ENCODE results near the gene RNF26.

Gene RNF26

DNA sequence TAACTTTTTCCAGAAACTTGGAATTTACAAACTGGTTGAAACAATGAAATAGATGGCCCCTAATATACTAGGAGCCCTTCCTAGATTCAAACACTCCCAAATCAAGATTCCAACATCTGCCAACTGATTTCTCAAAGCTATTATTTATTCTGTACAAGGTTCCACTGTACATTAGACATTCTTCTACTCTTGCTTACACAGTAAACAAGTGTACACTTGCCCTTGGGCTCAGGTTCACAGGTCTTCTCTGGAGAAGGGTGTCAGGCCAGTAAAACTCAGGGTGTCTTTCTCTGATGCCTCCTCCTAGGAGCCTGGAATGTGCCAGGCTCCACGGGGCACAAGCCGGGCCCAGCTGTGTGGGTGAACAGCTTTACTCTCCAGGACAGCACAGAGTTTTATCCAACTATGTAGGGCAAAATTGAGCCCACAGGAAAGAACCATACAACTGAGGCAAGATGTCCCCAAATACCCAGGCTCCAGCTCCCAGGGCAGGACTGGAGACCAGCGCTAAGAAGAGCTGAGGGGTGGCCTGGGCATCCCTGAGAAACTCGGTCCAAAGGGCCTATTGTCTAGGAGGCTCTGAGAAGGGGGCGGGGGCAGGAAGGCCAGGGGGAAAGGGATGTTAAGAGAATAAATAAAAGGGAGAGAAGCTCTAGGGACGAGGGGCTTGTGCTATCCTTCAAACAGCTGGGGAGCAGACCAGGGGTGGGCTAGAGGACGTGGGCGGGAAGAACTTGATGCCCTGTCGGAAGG is 20.9 kb downstream of the RNF26 start:
- no peak for DNase-seq (ENCODE audit: low read depth)

DNA sequence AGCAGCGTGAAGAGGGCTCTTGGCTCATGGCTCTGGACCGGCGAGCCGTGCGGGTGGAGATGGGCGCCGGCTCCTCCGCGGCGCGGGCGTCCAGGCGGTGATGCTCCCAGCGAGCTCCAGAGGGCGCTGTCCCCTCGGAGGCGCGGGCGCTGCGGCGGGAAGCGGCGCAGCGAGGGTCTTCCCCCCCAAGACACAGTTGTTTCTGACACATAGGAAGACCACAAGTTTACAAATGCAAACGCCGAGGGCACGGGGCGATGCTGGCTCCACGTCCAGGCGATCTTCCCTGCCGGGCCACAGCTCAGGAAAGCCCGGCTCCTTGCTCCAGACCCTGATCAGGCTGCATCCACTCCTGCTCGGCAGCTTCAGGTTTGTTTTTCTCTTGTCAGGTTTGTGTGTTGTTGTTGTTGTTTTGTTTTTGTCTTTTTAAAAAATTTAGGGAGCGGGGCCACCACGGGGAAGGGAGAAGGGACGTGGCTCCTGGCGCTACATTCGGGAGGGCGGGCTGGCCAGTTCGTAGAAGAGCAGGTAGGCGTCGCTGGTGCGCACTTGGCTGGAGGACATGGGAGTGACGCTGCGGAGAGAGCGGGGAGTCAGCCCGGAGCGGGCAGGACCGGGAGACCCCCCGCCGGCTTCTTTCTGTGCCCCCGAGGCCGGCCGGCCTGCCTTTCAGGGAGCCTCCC is 22.2 kb downstream of the RNF26 start:
- peak; percentile 76 for DNase-seq (ENCODE audit: low read depth)

DNA sequence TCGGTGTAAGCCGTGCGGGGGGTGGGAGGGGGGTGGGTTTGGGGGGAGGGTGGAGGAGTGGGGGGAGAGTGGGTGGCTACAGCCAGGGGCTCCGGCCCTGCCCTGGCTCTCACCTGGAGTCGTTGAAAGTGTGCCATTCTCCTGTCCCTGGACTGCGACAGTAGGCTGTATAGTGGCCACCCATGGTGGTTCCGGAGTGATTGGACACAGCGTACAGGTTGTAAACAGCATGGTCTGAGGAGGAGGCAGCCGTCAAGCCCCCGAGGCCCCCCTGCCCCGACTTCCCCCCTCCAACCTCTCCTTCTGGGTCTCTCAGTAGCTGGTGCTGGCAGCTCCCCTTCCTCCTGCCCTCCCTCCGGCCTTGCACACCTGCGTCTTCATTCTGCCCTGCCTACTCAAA is 22.7 kb downstream of the RNF26 start:
- DNase-seq (ENCODE audit: low read depth) = no peak

DNA sequence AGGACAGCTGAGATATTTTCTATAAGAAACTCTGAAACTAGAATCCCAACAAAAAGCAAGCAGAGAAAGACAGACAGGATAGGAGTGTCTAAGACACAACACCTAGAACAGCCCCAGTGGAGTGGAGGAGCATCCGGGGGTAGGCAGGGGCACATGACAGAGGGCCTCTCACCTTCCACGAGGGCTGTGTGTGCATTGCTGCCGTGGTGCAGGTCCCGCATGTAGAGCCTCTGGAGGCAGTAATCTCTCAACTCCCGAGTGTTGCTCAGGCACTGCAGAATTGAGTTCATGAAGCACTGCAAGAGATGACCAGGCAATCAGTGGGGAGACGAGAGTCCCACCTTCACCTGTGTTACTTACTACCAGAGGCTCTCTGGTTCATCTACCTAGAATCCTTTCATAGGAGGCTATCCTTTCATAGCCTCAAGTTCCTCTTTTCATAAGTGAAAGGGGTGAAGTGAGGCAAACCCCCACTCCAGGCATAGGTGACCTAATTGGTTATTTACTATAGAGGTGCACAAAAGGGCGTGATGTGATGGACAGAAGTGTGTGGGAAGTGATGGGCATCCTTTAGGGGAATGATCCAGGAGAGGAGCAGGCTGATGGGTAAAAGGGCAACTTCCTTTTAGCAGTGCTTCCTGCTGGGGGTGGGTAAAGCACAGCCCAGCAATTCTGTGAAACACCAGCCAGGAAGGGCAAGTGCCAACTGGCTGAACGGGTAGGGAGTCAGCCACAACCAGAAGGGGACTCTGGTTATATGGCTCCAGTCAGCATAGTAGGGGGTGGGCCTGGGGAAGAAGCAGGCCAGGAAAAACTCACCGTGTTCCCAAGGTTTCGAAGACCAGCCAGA is 25.3 kb downstream of the RNF26 start:
- no peak for DNase-seq (ENCODE audit: low read depth)

DNA sequence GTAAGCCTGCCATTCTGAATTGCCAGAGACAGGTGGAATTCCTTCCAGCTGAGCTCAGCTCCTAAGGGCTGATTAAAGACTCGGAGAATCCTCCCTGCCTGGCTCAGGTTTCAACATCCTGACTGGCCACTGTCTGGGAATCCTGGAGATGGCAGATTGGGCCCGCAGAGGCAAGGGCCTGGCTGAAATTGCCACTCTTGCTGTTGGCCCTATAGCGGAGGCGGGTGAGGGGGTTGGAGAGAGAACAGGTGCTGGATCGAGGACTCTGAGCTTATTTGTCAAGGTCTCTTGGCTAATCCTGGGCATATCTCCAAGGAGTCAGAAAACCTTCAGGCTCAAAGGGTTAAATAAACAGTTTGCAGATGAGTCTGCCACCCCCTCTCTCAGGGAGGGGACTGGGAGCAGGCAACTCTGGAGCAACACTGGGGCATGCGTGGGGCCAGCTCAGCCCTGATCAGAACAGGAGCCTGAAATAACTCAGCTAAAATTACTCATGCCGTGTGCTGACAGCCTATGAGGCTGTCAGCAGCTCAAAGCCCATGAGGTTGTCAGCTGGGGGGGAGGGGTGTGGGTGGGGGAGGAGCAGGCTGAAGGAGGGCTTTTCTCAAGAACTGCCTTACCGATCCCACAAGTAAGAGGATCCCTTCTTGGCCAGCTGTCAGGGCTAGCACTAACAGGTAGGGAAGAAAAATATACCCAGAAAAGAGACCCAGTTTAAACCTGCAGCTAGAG is 26.9 kb downstream of the RNF26 start:
- peak; percentile 86 for DNase-seq (ENCODE audit: low read depth)

DNA sequence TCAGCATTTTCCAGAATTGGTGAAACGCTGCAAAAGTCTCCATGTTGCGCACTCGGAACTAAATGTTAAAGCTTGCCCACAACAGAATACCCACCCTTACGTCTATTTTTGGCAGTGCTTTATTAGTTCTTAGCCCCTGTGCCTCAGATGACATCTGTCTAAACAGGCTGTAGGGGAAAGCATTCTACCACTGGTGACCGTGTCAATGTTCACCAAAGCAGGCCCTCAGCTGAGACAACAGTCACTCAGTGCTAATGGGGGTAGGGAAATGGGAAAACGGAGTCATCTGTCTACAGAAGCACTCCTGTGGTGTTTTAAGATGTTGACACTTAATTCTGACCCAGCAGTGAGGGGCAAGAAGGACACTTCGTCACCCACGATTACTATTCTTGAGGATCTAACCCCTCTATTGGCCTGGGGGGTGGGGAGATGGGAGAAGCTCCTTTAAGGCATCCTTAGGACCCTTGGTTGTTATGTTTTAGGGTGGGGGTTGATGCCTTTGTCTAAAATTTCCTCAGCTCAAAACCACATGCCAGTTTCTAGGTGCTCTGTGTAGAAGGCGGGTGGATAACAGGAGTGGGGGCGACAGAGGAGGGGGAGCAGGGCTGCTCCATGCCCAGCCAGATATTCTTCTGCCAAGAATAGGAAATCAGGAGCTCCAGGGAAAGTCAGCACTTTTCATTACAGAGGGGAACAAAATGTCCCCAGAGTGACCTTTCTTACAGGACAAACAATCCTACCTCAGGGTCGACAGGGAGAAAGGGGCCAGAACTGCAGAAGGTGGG is 27.8 kb downstream of the RNF26 start:
- DNase-seq (ENCODE audit: low read depth) = no peak

DNA sequence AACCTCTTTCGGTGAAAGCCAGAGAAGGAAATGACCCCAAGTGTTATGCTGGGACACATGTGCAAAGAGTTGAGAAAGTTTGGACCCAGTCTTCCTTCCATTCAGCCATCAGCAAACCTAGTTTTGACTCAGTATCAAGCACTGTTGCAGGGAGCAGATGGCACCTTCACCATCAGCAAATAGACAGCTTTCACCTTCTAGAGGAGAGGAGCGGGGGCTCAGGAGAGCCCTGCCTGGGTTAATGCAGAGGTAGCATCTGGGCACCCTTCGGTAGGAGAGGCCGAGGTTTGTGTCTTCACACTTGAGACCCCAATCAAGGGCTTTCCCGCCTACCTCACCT is 28.4 kb downstream of the RNF26 start:
- DNase-seq (ENCODE audit: low read depth) = no peak

DNA sequence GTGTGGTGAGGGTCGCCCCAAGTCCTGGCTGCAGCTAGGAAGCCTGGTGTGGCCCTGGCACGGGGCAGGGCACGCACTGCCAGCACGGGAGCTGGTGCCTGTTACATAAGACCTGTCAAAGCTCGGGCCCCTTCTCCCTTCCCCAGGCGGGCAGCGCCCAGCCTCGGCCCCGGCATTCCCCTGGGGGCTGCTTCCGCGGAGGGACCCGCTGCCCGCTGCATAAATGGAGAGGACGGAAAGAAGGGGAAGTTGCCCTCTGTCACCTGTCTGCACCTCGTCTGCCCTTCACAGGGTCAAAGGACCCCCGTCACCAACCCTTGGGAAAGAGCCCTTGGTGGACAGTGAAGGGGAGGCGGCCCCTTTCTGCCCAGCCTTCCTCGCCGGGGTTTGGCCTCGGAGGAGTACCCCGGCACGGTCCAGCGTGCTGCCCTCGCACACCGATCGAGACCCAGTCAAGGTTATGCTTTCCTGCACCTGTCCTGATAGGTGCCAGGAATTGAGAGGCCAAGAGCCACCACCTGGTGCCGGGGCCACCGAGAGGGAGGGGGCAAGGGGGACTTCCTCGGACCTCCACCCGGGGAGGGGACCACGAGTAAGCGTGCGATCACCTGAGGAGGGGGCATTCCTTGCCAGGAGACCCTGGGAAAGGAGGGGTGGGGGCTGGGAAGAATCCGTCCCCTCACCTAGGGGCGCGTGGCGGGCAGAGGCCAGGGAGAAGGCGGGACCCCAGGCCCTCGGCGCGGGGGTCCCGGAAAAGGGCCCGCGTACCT is 28.9 kb downstream of the RNF26 start:
- DNase-seq (ENCODE audit: low read depth) = no peak

DNA sequence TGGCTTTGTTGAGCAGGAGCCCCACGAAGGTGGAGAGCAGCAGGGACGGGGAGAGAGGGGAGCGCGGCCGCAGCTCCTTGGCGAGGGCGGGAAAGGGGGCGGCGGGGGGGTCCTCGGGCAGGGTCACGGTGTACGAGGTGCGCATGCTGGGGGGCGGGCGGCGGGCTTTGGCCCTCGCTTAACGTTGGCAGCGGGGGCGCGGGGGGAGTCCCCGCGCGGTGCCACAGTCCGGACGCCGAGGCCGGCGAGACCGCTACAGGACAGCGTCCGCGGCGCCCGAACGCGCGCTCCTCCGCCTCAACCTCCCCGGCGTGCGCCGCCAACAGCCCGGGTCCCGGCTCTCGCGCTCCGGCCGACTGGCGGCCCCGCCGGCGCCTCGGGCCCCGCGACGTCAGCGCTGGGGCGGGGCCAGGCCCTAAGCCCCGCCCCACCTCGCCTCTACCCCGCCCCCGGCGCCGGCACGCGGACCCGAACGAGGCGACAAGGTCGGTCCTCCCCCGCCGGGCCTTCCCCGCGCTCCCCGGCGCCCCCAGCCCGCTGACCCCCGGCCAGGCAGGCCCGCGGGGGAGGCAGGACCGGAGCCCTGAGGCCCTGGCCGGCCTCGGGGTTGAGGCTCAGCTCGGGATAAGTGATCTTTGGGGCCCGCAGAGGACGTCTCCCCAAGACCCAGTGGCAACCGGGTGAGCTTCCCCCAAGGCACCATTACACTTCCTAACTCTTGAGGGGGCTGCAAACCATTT is 29.7 kb downstream of the RNF26 start:
- DNase-seq (ENCODE audit: low read depth) = peak; percentile 57

DNA sequence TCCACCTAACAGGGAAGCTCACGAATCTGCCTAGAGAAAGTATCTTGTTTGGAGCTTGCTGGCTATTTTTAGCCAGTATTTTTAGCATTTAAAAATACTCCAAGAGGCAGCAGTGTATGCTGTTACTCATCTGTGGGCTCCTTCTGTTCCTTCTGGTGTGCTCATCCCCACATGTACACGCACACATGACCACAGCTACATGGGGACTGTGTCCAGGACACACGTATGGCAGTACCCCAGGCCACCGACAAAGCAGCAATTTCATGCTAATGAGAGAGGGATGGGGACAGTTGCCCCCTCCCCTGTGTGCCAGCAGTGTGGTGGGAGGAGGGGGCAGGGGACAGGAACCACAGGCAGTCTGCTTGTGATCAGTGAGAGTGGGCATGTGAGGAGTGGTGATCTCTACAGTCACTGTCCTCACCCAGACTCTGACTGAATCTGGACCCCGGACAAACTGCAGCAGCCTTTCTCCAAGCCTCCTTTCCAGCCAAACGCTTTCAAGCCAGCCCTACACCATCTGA is 30.8 kb downstream of the RNF26 start:
- DNase-seq (ENCODE audit: low read depth) = peak; percentile 70

DNA sequence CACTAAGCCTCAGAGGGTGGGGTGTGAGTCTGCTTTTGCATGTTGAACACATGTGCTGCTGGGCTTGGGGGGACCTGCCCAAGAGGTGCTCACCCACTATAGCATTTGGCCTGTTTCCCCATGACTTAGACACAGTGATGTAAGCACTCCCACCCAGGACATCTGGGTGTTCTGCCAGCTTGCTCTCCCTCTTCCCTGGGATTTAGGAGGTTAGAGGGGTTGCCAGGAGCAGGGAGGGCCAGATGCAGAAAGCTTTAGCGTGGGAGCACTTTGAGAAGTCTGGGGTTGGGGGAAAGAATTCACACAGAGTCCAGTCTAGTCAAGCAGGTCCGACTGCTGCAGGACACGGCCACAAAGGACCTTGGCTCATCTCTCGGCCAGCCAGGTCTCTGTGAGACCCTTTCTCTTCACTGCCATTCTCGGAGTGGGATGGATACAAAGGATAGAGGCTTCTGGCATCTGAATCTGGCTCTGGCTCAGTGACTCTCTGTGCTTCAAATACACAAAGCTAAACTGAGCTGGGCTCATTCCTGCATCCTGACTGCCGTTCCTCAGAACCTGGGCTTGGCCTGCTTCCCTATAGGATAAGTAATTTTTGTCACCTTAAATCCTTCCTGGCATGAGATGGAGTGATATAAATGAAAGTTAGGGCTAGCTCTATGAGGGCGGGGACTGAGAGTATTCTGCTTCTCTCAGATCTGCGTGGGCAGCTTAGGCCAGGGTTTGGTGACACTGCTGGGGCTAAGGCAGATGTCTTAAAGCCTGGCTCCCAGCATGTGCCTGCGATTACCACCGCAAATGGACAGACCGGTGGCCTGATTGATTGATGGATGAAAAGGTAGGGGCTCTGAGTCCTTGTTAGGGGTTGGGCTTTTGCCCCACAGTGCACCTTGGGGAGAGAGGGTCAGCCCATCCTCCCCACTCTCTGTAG is 32.6 kb downstream of the RNF26 start:
- no peak for DNase-seq (ENCODE audit: low read depth)

DNA sequence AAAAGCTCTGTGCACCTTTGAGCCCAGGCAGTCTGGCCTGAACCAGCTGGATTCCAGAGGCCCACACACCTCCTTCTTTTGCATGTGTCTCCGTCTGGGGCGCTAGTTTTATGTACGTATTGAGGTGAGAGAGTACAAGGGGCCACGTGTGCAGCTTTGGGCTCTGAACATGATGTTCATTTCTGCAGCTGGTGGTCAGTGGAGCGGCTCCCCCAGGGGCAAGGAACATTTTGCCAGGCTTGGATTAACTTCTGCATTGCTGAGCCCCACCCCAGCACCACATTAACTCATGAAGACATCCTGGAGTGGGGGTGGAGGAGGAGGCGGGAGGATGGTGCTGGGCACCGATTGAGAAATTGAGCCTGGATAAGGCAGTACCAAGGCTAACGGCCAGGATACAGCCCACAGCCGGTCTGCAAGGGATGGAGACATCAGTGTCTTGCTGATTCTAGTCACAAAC is 33.4 kb downstream of the RNF26 start:
- DNase-seq (ENCODE audit: low read depth) = no peak

DNA sequence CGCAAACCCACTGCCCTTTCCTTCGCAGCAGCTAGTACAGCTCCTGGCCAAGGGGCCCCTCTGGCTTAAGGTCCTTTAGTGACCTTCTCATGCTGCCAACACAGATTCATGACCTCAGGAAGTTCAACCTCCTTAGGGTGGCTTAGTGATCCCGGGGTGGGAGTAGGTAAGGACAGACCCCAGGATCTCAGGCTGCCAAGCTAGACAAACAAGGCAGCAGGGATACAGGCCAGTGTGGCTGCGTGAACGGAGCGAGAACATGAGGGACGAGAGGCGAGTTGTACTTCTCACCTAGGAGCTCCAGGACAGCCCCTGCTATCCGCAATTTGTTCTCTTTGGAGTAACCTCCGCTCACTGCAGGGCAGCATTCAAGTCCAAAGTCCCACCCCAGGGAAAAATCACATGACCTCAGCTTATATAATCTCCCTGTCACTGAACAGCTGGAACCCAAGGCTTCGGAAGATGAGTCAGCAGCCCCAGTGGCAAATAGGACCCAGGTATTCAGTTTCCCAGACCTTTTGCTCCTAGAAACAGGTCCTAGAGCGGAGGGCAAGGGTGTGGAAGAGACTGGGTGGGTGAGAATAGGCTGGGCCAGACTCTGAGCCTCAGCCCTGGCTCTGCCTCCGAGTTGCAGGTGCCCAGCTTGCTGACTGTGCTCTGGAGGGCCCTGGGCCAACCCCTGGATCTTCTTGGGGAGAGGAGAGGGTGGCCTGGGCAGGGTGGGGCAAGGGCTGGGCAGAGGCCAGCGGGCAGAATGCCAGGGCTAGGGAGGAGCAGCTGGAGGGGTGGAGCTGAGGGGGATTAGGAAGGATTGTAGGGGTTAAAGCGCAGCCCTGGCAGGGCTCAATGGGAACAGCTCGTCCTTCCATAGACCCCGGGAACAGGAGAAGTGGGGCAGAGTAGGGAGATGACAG is 34.1 kb downstream of the RNF26 start:
- DNase-seq (ENCODE audit: low read depth) = peak; percentile 42

DNA sequence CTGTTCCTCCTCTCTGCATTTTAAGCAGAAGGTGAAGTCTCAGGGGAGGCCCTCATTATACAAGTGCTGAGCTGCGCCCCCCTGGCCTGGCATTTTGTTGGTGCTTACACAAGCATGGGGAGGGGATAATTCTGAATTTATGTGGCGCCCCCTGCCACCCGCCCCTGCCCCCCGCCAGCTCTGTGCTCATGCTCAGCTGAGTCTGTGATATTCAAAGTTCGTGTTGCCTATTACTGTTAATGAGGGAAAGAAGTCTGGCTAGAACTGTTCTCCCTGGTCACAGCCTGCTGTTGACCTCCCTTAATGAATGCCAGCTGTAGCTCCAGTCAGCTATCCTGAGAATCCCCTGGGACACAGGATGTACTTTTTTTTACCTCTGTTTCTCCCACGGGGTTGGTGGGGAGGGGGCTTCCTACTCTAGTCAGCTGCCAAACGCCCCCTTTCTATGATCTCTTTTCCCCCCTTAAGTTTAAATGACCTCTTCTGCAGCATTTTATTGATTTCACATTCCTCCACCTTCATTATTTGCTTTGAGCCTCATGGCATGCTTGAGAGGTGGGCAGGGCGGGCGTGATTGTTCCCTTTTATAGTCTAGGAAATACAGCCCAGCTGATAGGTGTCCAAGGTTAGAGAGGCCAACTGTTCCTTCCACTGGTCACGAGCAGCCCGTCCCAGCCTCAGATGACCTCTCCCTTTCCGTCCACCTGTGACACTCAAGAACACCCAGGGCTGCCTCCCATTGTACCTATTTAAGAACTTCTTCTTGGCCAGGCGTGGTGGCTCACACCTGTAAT is 35.0 kb downstream of the RNF26 start:
- DNase-seq (ENCODE audit: low read depth) = peak; percentile 56

DNA sequence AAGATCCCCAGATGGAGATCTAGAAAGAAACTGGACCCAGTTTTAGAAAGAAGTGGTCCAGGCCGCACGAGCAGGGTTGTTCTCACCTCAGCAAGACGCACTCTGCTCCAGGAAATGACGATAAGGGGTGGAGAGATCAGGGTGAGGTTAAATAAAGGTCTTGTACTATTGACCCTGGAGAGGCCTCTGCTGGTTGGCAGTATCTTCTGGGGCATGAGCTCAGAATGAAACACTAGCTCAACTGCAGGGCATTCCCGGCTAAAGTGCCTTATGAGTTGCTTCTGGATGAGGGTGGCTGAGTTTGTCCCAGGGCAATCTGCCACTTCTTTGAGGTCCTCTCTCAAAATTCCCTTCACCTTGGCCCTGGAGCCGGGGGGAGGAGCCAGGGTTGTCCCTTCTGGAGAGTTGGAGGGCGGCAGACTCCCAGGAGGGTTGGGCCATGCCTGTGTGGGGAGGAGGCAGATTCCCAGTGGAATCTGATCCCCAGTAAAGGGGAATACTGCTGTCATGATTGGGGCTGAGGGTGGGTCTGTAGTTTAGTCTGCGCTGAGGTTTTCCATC is 36.2 kb downstream of the RNF26 start:
- DNase-seq (ENCODE audit: low read depth) = no peak

DNA sequence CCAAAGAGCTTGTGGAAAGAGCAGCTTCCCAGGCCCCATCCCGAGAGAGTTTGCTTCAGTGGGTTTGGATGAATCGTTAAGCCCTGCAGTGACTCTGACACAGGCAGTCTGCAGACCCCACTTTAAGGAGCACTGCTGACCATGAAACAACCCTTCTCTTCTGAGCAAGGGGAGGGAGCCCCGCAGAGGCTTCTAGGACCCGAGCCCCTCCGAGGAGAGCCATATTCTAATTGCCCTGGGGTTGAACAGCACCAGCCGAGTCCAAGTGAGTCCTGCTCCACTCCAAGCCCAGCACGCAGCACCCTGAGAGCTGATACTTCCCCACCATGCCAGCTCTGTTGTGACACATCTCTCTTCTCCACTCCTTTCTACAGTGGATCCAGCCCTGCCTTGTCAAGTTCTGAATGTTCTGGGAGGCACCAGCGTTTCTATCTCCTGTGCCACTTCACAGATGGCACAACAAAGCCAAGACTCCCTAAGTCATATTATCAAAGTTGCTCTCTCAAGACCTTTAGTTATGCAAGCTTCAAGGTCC is 36.8 kb downstream of the RNF26 start:
- no peak for DNase-seq (ENCODE audit: low read depth)
